Prostate gland (tissue), 2 donors: ENCODE data around the gene ERBB2.

Experiments used
- POLR2A ChIP-seq: fragments of 450-650 bp; IDR thresholded peaks from one replicate; pipeline ENCODE4 v1.6.1; 2016; ENCODE audit warnings: antibody characterized with exemption, mild to moderate bottlenecking
- TF ChIP-seq, protein P1 (sequence below), 4 experiments: fragments of 200-600 bp in 2 of 4; fragments of 450-650 bp in 2 of 4; sonication (generic) in 2 of 4; IDR thresholded peaks; 1 replicate in 3 of 4; 2 replicates in 1 of 4; pipeline ENCODE4 v1.5.1; 2016 to 2019; ENCODE audit warnings: antibody characterized with exemption in 4 of 4, mild to moderate bottlenecking in 2 of 4, moderate library complexity in 2 of 4

DNA sequence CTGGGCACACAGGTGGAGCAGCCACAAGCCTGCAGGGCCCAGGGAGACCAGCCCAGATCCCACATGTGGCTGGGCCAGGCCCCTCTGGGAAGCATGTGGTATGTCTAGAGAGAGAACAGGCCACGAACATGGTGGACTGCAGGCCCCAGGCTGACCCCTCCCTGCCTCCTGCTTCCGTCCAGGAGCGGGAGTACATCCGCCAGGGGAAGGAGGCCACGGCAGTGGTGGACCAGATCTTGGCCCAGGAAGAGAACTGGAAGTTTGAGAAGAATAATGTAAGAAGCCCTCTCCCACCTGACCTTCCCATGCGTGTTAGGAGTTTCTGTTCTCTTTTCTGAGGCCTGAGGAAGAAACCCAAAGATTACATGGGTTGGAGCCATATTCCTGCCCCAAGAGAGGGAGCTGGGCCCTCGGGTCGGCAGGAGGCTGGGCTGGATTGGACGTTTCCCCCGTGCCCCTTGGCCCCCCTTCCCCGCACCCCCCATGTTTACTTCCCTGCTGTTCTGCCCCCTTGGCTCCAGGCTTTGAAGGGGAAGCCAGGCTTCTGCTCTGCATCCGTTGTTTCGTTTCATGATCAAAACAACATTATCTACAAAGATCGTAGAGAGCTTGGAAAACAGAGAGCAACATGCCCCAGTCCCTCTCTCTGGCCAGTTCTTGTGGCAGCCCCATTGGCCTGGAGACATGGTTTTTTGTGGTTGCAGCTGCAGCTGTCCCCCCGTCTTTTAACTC is 40.4 kb upstream of the ERBB2 start:
- TF ChIP-seq, protein P1, sequence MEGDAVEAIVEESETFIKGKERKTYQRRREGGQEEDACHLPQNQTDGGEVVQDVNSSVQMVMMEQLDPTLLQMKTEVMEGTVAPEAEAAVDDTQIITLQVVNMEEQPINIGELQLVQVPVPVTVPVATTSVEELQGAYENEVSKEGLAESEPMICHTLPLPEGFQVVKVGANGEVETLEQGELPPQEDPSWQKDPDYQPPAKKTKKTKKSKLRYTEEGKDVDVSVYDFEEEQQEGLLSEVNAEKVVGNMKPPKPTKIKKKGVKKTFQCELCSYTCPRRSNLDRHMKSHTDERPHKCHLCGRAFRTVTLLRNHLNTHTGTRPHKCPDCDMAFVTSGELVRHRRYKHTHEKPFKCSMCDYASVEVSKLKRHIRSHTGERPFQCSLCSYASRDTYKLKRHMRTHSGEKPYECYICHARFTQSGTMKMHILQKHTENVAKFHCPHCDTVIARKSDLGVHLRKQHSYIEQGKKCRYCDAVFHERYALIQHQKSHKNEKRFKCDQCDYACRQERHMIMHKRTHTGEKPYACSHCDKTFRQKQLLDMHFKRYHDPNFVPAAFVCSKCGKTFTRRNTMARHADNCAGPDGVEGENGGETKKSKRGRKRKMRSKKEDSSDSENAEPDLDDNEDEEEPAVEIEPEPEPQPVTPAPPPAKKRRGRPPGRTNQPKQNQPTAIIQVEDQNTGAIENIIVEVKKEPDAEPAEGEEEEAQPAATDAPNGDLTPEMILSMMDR (IDR thresholded peaks at IDR 0.05), result no peak
- TF ChIP-seq POLR2A, result no peak
